B cell (primary cell): Measurements from ENCODE around the gene CAPN5. TPM values are rescaled to one million over a fixed set of nuclear protein-coding genes. Genes with fewer than 3 reads are reported as not detected.

Source experiments
- ATAC-seq: fragments of 200-7000 bp; cut with Tn5 transposase; one replicate; pipeline ENCODE4 v1.10.0; 2021; ENCODE audit warnings: low read depth, mild to moderate bottlenecking, moderate number of reproducible peaks, moderate library complexity
- CTCF ChIA-PET: fragments of 350-600 bp; sonication (Branson Sonifier 250); formaldehyde crosslinking; loops from one replicate; lab custom pipeline; 2021; ENCODE audit warnings: antibody characterized with exemption, inconsistent platforms; lab: Charles Lee
- POLR2A ChIA-PET: fragments of 350-600 bp; sonication (Branson Sonifier 250); formaldehyde crosslinking; loops from one replicate; lab custom pipeline; 2021; ENCODE audit warnings: antibody characterized with exemption; lab: Charles Lee
- DNase-seq: peaks from one replicate; pipeline ENCODE4 v3.0.0; 2013
- H2AFZ ChIP-seq: 2 replicates; pipeline ENCODE4 v1.6.1; 2012; ENCODE audit warnings: mild to moderate bottlenecking, low read depth, low read length; ENCODE audit not compliant: insufficient read depth, poor library complexity, severe bottlenecking
- H3K27ac ChIP-seq, 2 donors: 1 replicate in 1 of 2; 2 replicates in 1 of 2; pipeline ENCODE4 v1.5.1; 2012 to 2013; ENCODE audit warnings: low read length in 2 of 2, mild to moderate bottlenecking in 2 of 2, moderate library complexity in 1 of 2
- H3K27me3 ChIP-seq, 4 experiments: fragments of 200-600 bp in 1 of 4; sonication (generic) in 1 of 4; replicated peaks in 1 of 4; 1 replicate in 2 of 4; 2 replicates in 2 of 4; pipeline versions ENCODE4 v1.6.1 to v1.7.0; 2013 to 2016; ENCODE audit warnings: low read length in 3 of 4, mild to moderate bottlenecking in 2 of 4, mixed read lengths in 1 of 4, moderate library complexity in 1 of 4; ENCODE audit not compliant: insufficient read depth in 4 of 4, control insufficient read depth in 3 of 4; ENCODE audit errors: control extremely low read depth in 1 of 4
- H3K36me3 ChIP-seq, 2 experiments: replicated peaks in 1 of 2; 1 replicate in 1 of 2; 2 replicates in 1 of 2; pipeline versions ENCODE4 v1.6.1 to v1.7.1; 2013; ENCODE audit warnings: low read length in 1 of 2; ENCODE audit not compliant: insufficient read depth in 2 of 2, control insufficient read depth in 1 of 2; ENCODE audit errors: control extremely low read depth in 1 of 2, extremely low read depth in 1 of 2
- H3K4me1 ChIP-seq, 2 donors: fragments of 200-600 bp in 1 of 2; sonication (generic) in 1 of 2; 1 replicate in 1 of 2; 2 replicates in 1 of 2; pipeline versions ENCODE4 v1.5.1 to v1.6.1; 2013 to 2017; ENCODE audit warnings: low read length in 2 of 2; ENCODE audit not compliant: control insufficient read depth in 2 of 2, insufficient read depth in 2 of 2
- H3K4me2 ChIP-seq: replicated peaks from 2 replicates; pipeline ENCODE3; 2012; ENCODE audit warnings: mild to moderate bottlenecking, low read depth, low read length; ENCODE audit not compliant: poor library complexity, severe bottlenecking
- H3K4me3 ChIP-seq, 5 experiments: fragments of 200-600 bp in 1 of 5; sonication (generic) in 1 of 5; 1 replicate in 3 of 5; 2 replicates in 2 of 5; pipeline versions ENCODE4 v1.5.1 to v1.7.0; 2011 to 2016; ENCODE audit warnings: low read length in 4 of 5, mild to moderate bottlenecking in 4 of 5, low read depth in 2 of 5, control low read depth in 1 of 5, moderate library complexity in 1 of 5; ENCODE audit not compliant: insufficient read depth in 1 of 5; ENCODE audit errors: control extremely low read depth in 1 of 5, extremely low read depth in 1 of 5
- H3K79me2 ChIP-seq: fragments of 200-600 bp; sonication (generic); one replicate; pipeline ENCODE4 v1.6.0; 2016; ENCODE audit warnings: low read length; ENCODE audit not compliant: control insufficient read depth, insufficient read depth
- H3K9ac ChIP-seq: fragments of 200-600 bp; sonication (generic); 2 replicates; pipeline ENCODE4 v1.6.1; 2017; ENCODE audit warnings: mild to moderate bottlenecking, low read length, moderate library complexity
- H3K9me3 ChIP-seq, 3 donors: one replicate each; pipeline versions ENCODE4 v1.6.1 to v1.7.1; 2013; ENCODE audit warnings: low read length in 2 of 3; ENCODE audit not compliant: control insufficient read depth in 2 of 3, insufficient read depth in 1 of 3; ENCODE audit errors: control extremely low read depth in 1 of 3
- H4K20me1 ChIP-seq: 2 replicates; pipeline ENCODE4 v1.6.0; 2012; ENCODE audit warnings: mild to moderate bottlenecking, low read length; ENCODE audit not compliant: insufficient read depth, control insufficient read depth, poor library complexity, severe bottlenecking
- H3K27ac Mint-ChIP-seq: one replicate; pipeline ENCODE4 v1.8.0; 2021; ENCODE audit warnings: mixed read lengths
- H3K27me3 Mint-ChIP-seq: one replicate; pipeline ENCODE4 v1.8.0; 2021; ENCODE audit warnings: mixed read lengths
- H3K4me1 Mint-ChIP-seq: one replicate; pipeline ENCODE4 v1.8.0; 2021; ENCODE audit warnings: mixed read lengths
- H3K4me3 Mint-ChIP-seq: one replicate; pipeline ENCODE4 v1.8.0; 2021; ENCODE audit warnings: mixed read lengths
- H3K9me3 Mint-ChIP-seq: one replicate; pipeline ENCODE4 v1.8.0; 2022; ENCODE audit warnings: mixed read lengths; ENCODE audit not compliant: insufficient read depth
- EZH2 ChIP-seq: IDR thresholded peaks from 2 replicates; pipeline ENCODE4 v1.6.1; 2012; ENCODE audit warnings: borderline replicate concordance, low read depth, mild to moderate bottlenecking, moderate library complexity, low read length; ENCODE audit not compliant: insufficient read depth, poor library complexity, severe bottlenecking
- WGBS: methylation state at CpG from one replicate; pipeline ENCODE4 v1.1.5; 2013; ENCODE audit warnings: missing lambda C conversion rate; ENCODE audit not compliant: insufficient coverage; 5-methylcytosine and 5-hydroxymethylcytosine counted together
- intact Hi-C: fragments of 100-400 bp; cut with micrococcal nuclease; formaldehyde crosslinking; loops from one replicate; pipeline ENCODE4 v1.10.0; 2022
- polyA plus RNA-seq: library from polyadenylated mRNA; depleted of rRNA; stranded (reverse); fragments of >200 nt; gene quantifications from 2 replicates; pipeline ENCODE4 v1.2.3, GENCODE V29; 2012
- total RNA-seq, 2 donors: library from RNA; stranded (reverse); fragments of 120-200 nt in 1 of 2; gene quantifications; 1 replicate in 1 of 2; 2 replicates in 1 of 2; pipeline versions ENCODE4 v1.2.3 to v1.2.4, GENCODE V29; 2013 to 2022
- TF ChIP-seq, protein P1 (sequence below): fragments of 200-600 bp; IDR thresholded peaks from one replicate; pipeline ENCODE4 v1.8.0; 2022; ENCODE audit warnings: antibody characterized with exemption, mild to moderate bottlenecking

Gene CAPN5
- total and polyA plus RNA-seq, 2 donors (not counting 1 experiment from before 2014, with no cell fraction given): 0.74 to 0.78 TPM

DNA sequence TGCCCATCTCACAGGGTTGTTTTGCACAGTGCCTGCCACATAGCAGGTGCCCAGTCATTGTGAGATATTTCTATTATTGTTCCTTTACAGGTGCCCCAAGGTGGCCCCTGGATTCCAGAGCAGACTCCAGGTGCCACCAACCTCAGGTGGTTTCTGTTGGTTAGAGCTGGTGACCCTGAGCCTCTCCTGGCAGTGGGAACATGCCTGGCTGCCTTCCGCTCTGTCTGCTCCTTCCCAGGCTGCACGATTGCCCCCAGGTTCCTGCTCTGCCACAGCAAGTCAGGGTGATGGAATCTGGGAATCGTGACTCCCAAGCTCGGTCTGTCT, 23.2 kb downstream of the CAPN5 start:
- CTCF ChIA-PET: interaction anchor here (1.2 to 5.1 kb wide), 8 partner anchors 8 to 368 kb away, joined by 3 to 73 read pairs (median 15); no protein-coding TSS in a partner anchor
- TF ChIP-seq EZH2: no peak
- TF ChIP-seq, protein P1, sequence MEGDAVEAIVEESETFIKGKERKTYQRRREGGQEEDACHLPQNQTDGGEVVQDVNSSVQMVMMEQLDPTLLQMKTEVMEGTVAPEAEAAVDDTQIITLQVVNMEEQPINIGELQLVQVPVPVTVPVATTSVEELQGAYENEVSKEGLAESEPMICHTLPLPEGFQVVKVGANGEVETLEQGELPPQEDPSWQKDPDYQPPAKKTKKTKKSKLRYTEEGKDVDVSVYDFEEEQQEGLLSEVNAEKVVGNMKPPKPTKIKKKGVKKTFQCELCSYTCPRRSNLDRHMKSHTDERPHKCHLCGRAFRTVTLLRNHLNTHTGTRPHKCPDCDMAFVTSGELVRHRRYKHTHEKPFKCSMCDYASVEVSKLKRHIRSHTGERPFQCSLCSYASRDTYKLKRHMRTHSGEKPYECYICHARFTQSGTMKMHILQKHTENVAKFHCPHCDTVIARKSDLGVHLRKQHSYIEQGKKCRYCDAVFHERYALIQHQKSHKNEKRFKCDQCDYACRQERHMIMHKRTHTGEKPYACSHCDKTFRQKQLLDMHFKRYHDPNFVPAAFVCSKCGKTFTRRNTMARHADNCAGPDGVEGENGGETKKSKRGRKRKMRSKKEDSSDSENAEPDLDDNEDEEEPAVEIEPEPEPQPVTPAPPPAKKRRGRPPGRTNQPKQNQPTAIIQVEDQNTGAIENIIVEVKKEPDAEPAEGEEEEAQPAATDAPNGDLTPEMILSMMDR: no peak
- no peaks in the 10 kb centered on the region for H3K4me1 ChIP-seq
- H3K27ac Mint-ChIP-seq: no peak overlapping the region
- H4K20me1 ChIP-seq: no peaks in the 10 kb centered on the region
- no peaks in the 10 kb centered on the region for H3K36me3 ChIP-seq
- no peak overlapping the region for H3K4me3 ChIP-seq
- no peak for DNase-seq
- no peaks in the 10 kb centered on the region for H3K27me3 Mint-ChIP-seq
- 93% methylated on average over 4 of the region's 4 CpGs for WGBS
- H3K27me3 ChIP-seq: no peaks in the 10 kb centered on the region
- no peak overlapping the region for H3K4me3 Mint-ChIP-seq
- H3K79me2 ChIP-seq: no peaks in the 10 kb centered on the region
- no peak overlapping the region for H3K4me2 ChIP-seq
- H2AFZ ChIP-seq: no peak overlapping the region
- no peak overlapping the region for H3K27ac ChIP-seq
- H3K4me1 Mint-ChIP-seq: no peaks in the 10 kb centered on the region
- no peak overlapping the region for H3K9ac ChIP-seq
- H3K9me3 Mint-ChIP-seq: no peaks in the 10 kb centered on the region
- intact Hi-C loops: no loop called here
- ATAC-seq: no peak
- no peaks in the 10 kb centered on the region for H3K9me3 ChIP-seq
- POLR2A ChIA-PET: no interaction called here

GRCh38 chr11:77090373-77091111, 23.8 kb downstream of the CAPN5 start:
- no peak for ATAC-seq
- intact Hi-C loops: loop anchor here (1.0 kb wide), 3 partner anchors 24 to 170 kb away; partner anchors contain the start of gene CAPN5
- H3K9ac ChIP-seq: no peak overlapping the region

More at GRCh38 chr11:77090373-77091111, 23.8 kb downstream of the CAPN5 start:
- H3K4me3 Mint-ChIP-seq: no peak overlapping the region
- H3K4me1 Mint-ChIP-seq: no peaks in the 10 kb centered on the region
- no peaks in the 10 kb centered on the region for H3K9me3 Mint-ChIP-seq
- ChIA-PET CTCF (interaction anchor here (0.7 to 5.1 kb wide), 17 partner anchors 9 to 529 kb away, joined by 3 to 73 read pairs (median 5); partner anchors contain the start of gene OMP), POLR2A (no interaction called here)
- H3K4me2 ChIP-seq: no peak overlapping the region
- TF ChIP-seq, protein P1: no peak
- no peak for TF ChIP-seq EZH2
- no peak overlapping the region for H2AFZ ChIP-seq
- no peaks in the 10 kb centered on the region for H3K9me3 ChIP-seq
- DNase-seq: no peak
- H3K36me3 ChIP-seq: no peaks in the 10 kb centered on the region
- H3K27me3 Mint-ChIP-seq: no peaks in the 10 kb centered on the region
- H3K27ac ChIP-seq: no peak overlapping the region
- H4K20me1 ChIP-seq: no peaks in the 10 kb centered on the region
- 54% methylated on average over 12 of the region's 13 CpGs for WGBS
- H3K79me2 ChIP-seq: no peaks in the 10 kb centered on the region
- H3K27me3 ChIP-seq: no peaks in the 10 kb centered on the region
- H3K4me3 ChIP-seq: no peak overlapping the region
- no peaks in the 10 kb centered on the region for H3K4me1 ChIP-seq
- no peak overlapping the region for H3K27ac Mint-ChIP-seq
